Measurements from ENCODE around the gene NOTUM. TPM values are rescaled to one million over a fixed set of nuclear protein-coding genes. Genes with fewer than 3 reads are reported as not detected.
A peak's percentile ranks its signal among the peaks of the same experiment; 100 is the strongest.

The NOTUM gene
- total and polyA plus RNA-seq, 10 of the 15 experiments (the other 5 are each of a cell fraction or from before 2014, with no cell fraction given): 0.04 to 0.13 TPM; not detected in 8

DNA sequence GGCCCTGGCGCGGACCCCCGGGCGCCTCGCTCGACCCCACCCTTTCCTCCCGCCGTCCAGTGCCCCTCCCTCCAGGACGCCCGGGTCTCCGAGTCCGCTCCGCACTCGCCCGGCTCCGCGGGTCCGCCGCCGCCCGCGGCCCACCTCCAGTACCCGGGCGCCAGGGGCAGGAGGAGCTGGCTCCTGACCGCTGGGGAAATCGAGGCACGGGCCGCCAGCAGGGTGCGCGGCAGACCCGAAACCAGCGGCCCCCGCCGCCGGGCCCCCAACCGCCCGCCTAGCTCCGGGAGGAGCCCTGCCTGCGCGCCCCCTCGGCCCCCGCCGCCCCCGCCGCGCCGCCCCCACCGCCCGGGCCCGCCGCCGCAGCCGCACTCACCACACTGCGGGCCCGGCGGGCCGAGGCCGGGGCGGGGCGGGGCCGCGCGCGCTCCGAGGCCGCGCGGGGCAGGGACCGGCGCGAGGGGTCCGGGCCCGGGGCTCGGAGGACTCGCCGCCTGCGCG, 33.8 kb downstream of the NOTUM start:
- WGBS (ENCODE audit: insufficient coverage, insufficient replicate concordance, low lambda C conversion rate, missing lambda C conversion rate): 0% methylated on average over 25 of the region's 78 CpGs
- H3K27ac ChIP-seq (ENCODE audit: control insufficient read depth, insufficient read depth): peak overlapping the region; percentile 71
- no TSS peak for BruUV-seq (replicated peaks)
- ATAC-seq (no peak), DNase-seq (ENCODE audit: low read depth, low spot score) (no peak), FAIRE-seq (no peak)
- peaks cover 27% of the 10 kb centered on the region for H3K4me1 ChIP-seq (ENCODE audit: control insufficient read depth, insufficient read depth, low read length)
- no peaks in the 10 kb centered on the region for H3K9me3 ChIP-seq (replicated peaks; ENCODE audit: control insufficient read depth, insufficient read depth, low read length)
- H2AFZ ChIP-seq (ENCODE audit: control insufficient read depth, low read depth, low read length): no peak overlapping the region; the same call in 1 of the 2 replicates
- ChIA-PET SMC1A (ENCODE audit: uncharacterized antibody, unreplicated experiment) (interaction anchor here (1.5 kb wide), 1 partner anchor 10 kb away, joined by 6 read pairs; no protein-coding TSS in a partner anchor), CTCF (interaction anchor here (0.8 to 1.7 kb wide), 7 partner anchors 9 to 92 kb away, joined by 3 to 8 read pairs (median 4); no protein-coding TSS in a partner anchor), RAD21 (ENCODE audit: unreplicated experiment) (interaction anchor here (0.6 to 1.1 kb wide), 4 partner anchors 33 to 244 kb away, joined by 3 read pairs; partner anchors contain the start of genes ARL16 and P4HB), POLR2A (interaction anchor here (0.9 to 2.0 kb wide), 6 partner anchors 10 to 216 kb away, joined by 3 to 8 read pairs (median 5); partner anchors contain the start of gene PYCR1)
- no peaks in the 10 kb centered on the region; the same call in 1 of the 2 replicates for H4K20me1 ChIP-seq (ENCODE audit: control insufficient read depth, insufficient read depth)
- no peaks in the 10 kb centered on the region for H3K27me3 ChIP-seq (replicated peaks in 1 of 2; ENCODE audit: control insufficient read depth in 2 of 2, insufficient read depth in 2 of 2, low read length in 1 of 2)
- H3K4me2 ChIP-seq (ENCODE audit: control insufficient read depth, insufficient read depth): peak overlapping the region; percentile 97; the same call in 1 of the 2 replicates
- peak overlapping the region; percentile 83 for H3K4me3 ChIP-seq
- in situ Hi-C loops (cut with MboI): no loop called here
- peaks cover 0 to 2% of the 10 kb centered on the region in 2 experiments; a peak in 2 of 4 replicates for H3K36me3 ChIP-seq (ENCODE audit: control insufficient read depth in 2 of 2, insufficient read depth in 2 of 2, low read length in 1 of 2)
- peak overlapping the region; percentile 85 for H3K9ac ChIP-seq (ENCODE audit: control insufficient read depth, insufficient read depth, low read length)
- H3K79me2 ChIP-seq (ENCODE audit: control insufficient read depth, insufficient read depth, low read length): peaks cover 38% of the 10 kb centered on the region
- intact Hi-C loops (cut with micrococcal nuclease; ENCODE audit: unreplicated experiment): loop anchor here (5.0 kb wide), 2 partner anchors 40 to 55 kb away; partner anchors contain the start of gene ARHGDIA
- TF ChIP-seq MYC (IDR thresholded peaks at IDR 0.05; ENCODE audit: insufficient read depth, insufficient read length, insufficient replicate concordance, low read length, severe bottlenecking): no peak
- peak in 1 of 2 experiments; percentile 55; a peak in 2 of 3 replicates for TF ChIP-seq EGR1 (IDR thresholded peaks at IDR 0.05; ENCODE audit: borderline replicate concordance in 1 of 2, low read depth in 2 of 2, low read length in 2 of 2)
- peak; percentile 2; the same call in 1 of the 2 replicates for TF ChIP-seq POLR2A (IDR thresholded peaks at IDR 0.05; ENCODE audit: low read depth, low read length)
- no peak for TF ChIP-seq BHLHE40 (IDR thresholded peaks at IDR 0.05; ENCODE audit: borderline replicate concordance in 1 of 2, low read depth in 2 of 2, low read length in 1 of 2)
